Aorta (tissue), 5 donors: ENCODE data around the gene TRIM37. TPM values are rescaled to one million over a fixed set of nuclear protein-coding genes. Genes with fewer than 3 reads are reported as not detected.

Source experiments
- ATAC-seq: fragments of 200-7000 bp; cut with Tn5 transposase; one replicate; pipeline ENCODE4 v1.9.1; 2022; ENCODE audit warnings: moderate library complexity; ENCODE audit not compliant: low FRiP score
- DNase-seq, 2 donors: peaks; one replicate each; pipeline ENCODE4 v3.0.0-alpha.2; 2020
- H3K27ac ChIP-seq, 2 donors: one replicate each; pipeline ENCODE4 v1.5.1; 2013; ENCODE audit warnings: low read length in 2 of 2, mild to moderate bottlenecking in 2 of 2, moderate library complexity in 2 of 2, control low read depth in 1 of 2, inconsistent platforms in 1 of 2, low read depth in 1 of 2
- H3K27me3 ChIP-seq, 2 donors: one replicate each; pipeline ENCODE4 v1.6.1; 2013; ENCODE audit warnings: control low read depth in 1 of 2, low read length in 1 of 2, mild to moderate bottlenecking in 1 of 2, moderate library complexity in 1 of 2; ENCODE audit not compliant: insufficient read depth in 2 of 2, control insufficient read depth in 1 of 2
- H3K36me3 ChIP-seq, 2 donors: one replicate each; pipeline ENCODE4 v1.6.1; 2013; ENCODE audit warnings: control low read depth in 1 of 2, low read length in 1 of 2, mild to moderate bottlenecking in 1 of 2; ENCODE audit not compliant: insufficient read depth in 2 of 2, control insufficient read depth in 1 of 2
- H3K4me1 ChIP-seq, 2 donors: one replicate each; pipeline ENCODE4 v1.6.1; 2013; ENCODE audit warnings: low read length in 2 of 2, control low read depth in 1 of 2, mild to moderate bottlenecking in 1 of 2, moderate library complexity in 1 of 2; ENCODE audit not compliant: insufficient read depth in 2 of 2, control insufficient read depth in 1 of 2
- H3K4me3 ChIP-seq, 2 donors: one replicate each; pipeline ENCODE4 v1.5.1; 2013; ENCODE audit warnings: low read length in 2 of 2, control low read depth in 1 of 2, mild to moderate bottlenecking in 1 of 2
- H3K9me3 ChIP-seq: one replicate; pipeline ENCODE4 v1.6.1; 2013; ENCODE audit warnings: mild to moderate bottlenecking, low read length; ENCODE audit not compliant: control insufficient read depth
- WGBS, 2 donors: extraction: QIAGEN DNeasy Blood & Tissue Kit; methylation state at CpG; one replicate each; pipeline ENCODE4 v1.1.7; 2013; 5-methylcytosine and 5-hydroxymethylcytosine counted together
- intact Hi-C, 2 donors: fragments of 100-400 bp; cut with DNase I; formaldehyde crosslinking; loops; one replicate each; pipeline versions ENCODE4 v1.14.2 to v1.15.0; 2022
- polyA plus RNA-seq, 2 donors: library from polyadenylated mRNA; stranded (reverse); fragments of 200-250 nt; gene quantifications; one replicate each; pipeline ENCODE4 v1.2.3, GENCODE V29; 2013
- total RNA-seq, 2 donors: library from RNA; stranded (reverse); fragmentation: NEBNext Ultra II Directional; extraction: Animal tissue kit (Norgen Biotek cat#: 25700); gene quantifications; one replicate each; pipeline ENCODE4 v1.2.1, GENCODE V29; 2021
- donor health status: healthy with polysubstance abuse.
- donor health status: Bipolar disorder and iron deficiency.
- donor health status: DM: no; HTN: no; CAD: no.
- donor health status: DM: no; HTN: no; CAD: no.
- donor health status: DM: yes; HTN: yes; CAD: no.

Gene TRIM37
- total and polyA plus RNA-seq, 4 donors, result 7.9 to 23.8 (median 14.2) TPM

- H3K36me3 ChIP-seq, result no peaks in the 10 kb centered on the region
- no peaks in the 10 kb centered on the region for H3K9me3 ChIP-seq
- intact Hi-C loops, result no loop called here
- no peaks in the 10 kb centered on the region for H3K27me3 ChIP-seq
- WGBS, 2 donors, result 95% methylated on average over 6 of the region's 6 CpGs
- no peak overlapping the region for H3K27ac ChIP-seq
- ATAC-seq, result no peak
- DNase-seq, result no peak
- H3K4me3 ChIP-seq, result no peak overlapping the region
- no peaks in the 10 kb centered on the region for H3K4me1 ChIP-seq
Observed at GRCh38 chr17:59124665-59125064, 18.0 kb upstream of the TRIM37 start.

GRCh38 chr17:59121901-59122480 is 15.3 kb upstream of the TRIM37 start:
- WGBS, 2 donors, result 96 to 97% methylated on average over 9 of the region's 9 CpGs
- no peak for ATAC-seq
- no peaks in the 10 kb centered on the region for H3K4me1 ChIP-seq
- no peaks in the 10 kb centered on the region for H3K9me3 ChIP-seq
- intact Hi-C loops, result no loop called here
- no peak for DNase-seq
- no peak overlapping the region for H3K27ac ChIP-seq
- H3K36me3 ChIP-seq, result no peaks in the 10 kb centered on the region
- H3K27me3 ChIP-seq, result no peaks in the 10 kb centered on the region
- no peak overlapping the region for H3K4me3 ChIP-seq

- Histone ChIP-seq H3K9me3 (no peaks in the 10 kb centered on the region), H3K27me3 (no peaks in the 10 kb centered on the region), H3K4me3 (no peak overlapping the region), H3K27ac (no peak overlapping the region), H3K36me3 (no peaks in the 10 kb centered on the region), H3K4me1 (no peaks in the 10 kb centered on the region)
- intact Hi-C loops, result no loop called here
- 93 to 95% methylated on average over 9 of the region's 9 CpGs for WGBS, 2 donors
- ATAC-seq, result no peak
- DNase-seq, result no peak
Observed at GRCh38 chr17:59115474-59115873, 8.8 kb upstream of the TRIM37 start.

GRCh38 chr17:59111539-59111938 is 4.9 kb upstream of the TRIM37 start:
- no peaks in the 10 kb centered on the region for H3K27me3 ChIP-seq
- 80 to 81% methylated on average over 3 of the region's 3 CpGs for WGBS, 2 donors
- no peak overlapping the region for H3K4me3 ChIP-seq
- DNase-seq (no peak), ATAC-seq (no peak)
- H3K9me3 ChIP-seq, result no peaks in the 10 kb centered on the region
- no peaks in the 10 kb centered on the region for H3K36me3 ChIP-seq
- no peaks in the 10 kb centered on the region for H3K4me1 ChIP-seq
- H3K27ac ChIP-seq, result no peak overlapping the region
- intact Hi-C loops, result no loop called here

GRCh38 chr17:59110973-59111372 is 4.3 kb upstream of the TRIM37 start:
- Histone ChIP-seq H3K4me3 (no peak overlapping the region), H3K36me3 (no peaks in the 10 kb centered on the region), H3K4me1 (no peaks in the 10 kb centered on the region), H3K9me3 (no peaks in the 10 kb centered on the region), H3K27me3 (no peaks in the 10 kb centered on the region), H3K27ac (no peak overlapping the region)
- DNase-seq (no peak), ATAC-seq (no peak)
- intact Hi-C loops, result no loop called here

GRCh38 chr17:59108400-59109102 is 1.9 kb upstream of the TRIM37 start:
- intact Hi-C loops, result loop anchor here in 1 of 2 donors (5.0 kb wide), 1 partner anchor 49 kb away; the partner anchor contains the start of genes PRR11 and SKA2
- DNase-seq (no peak), ATAC-seq (no peak)
- H3K36me3 ChIP-seq, result no peaks in the 10 kb centered on the region
- no peak overlapping the region for H3K4me3 ChIP-seq
- H3K27me3 ChIP-seq, result no peaks in the 10 kb centered on the region
- 39 to 51% methylated on average over 7 of the region's 7 CpGs for WGBS, 2 donors
- no peaks in the 10 kb centered on the region for H3K9me3 ChIP-seq
- H3K27ac ChIP-seq, result no peak overlapping the region
- H3K4me1 ChIP-seq, result no peaks in the 10 kb centered on the region

GRCh38 chr17:59107306-59107670 is 608 bp upstream of the TRIM37 start:
- Histone ChIP-seq H3K4me3 (peak overlapping the region; percentile 36 to 43), H3K27ac (peak overlapping the region in 1 of 2 donors; percentile 24), H3K36me3 (no peaks in the 10 kb centered on the region), H3K9me3 (no peaks in the 10 kb centered on the region), H3K4me1 (no peaks in the 10 kb centered on the region), H3K27me3 (no peaks in the 10 kb centered on the region)
- intact Hi-C loops, result loop anchor here in 1 of 2 donors (2.0 to 5.0 kb wide), 2 partner anchors 50 to 588 kb away; partner anchors contain the start of genes PRR11 and SKA2
- 1 to 3% methylated on average over 10 of the region's 10 CpGs for WGBS, 2 donors
- no peak for DNase-seq
- peak; percentile 5 for ATAC-seq

GRCh38 chr17:59105852-59106462 is 723 bp downstream of the TRIM37 start:
- intact Hi-C loops, result loop anchor here in 1 of 2 donors (2.0 to 5.0 kb wide), 2 partner anchors 51 to 587 kb away; partner anchors contain the start of genes PRR11 and SKA2
- DNase-seq (peak; percentile 74 to 90), ATAC-seq (peak; percentile 71)
- H3K4me1 ChIP-seq, result no peaks in the 10 kb centered on the region
- H3K27ac ChIP-seq, result peak overlapping the region in 1 of 2 donors; percentile 62
- no peaks in the 10 kb centered on the region for H3K27me3 ChIP-seq
- H3K4me3 ChIP-seq, result peak overlapping the region; percentile 59 to 60
- WGBS, 2 donors, result 0 to 1% methylated on average over 18 of the region's 18 CpGs
- no peaks in the 10 kb centered on the region for H3K9me3 ChIP-seq
- H3K36me3 ChIP-seq, result no peaks in the 10 kb centered on the region

- no peaks in the 10 kb centered on the region for H3K9me3 ChIP-seq
- ATAC-seq (no peak), DNase-seq (no peak)
- H3K27me3 ChIP-seq, result no peaks in the 10 kb centered on the region
- intact Hi-C loops, result no loop called here
- H3K4me3 ChIP-seq, result no peak overlapping the region
- WGBS, 2 donors, result 93 to 100% methylated on average over 1 of the region's 1 CpG
- H3K4me1 ChIP-seq, result no peaks in the 10 kb centered on the region
- no peaks in the 10 kb centered on the region for H3K36me3 ChIP-seq
- no peak overlapping the region for H3K27ac ChIP-seq
Observed at GRCh38 chr17:59101178-59101577, 5.5 kb downstream of the TRIM37 start.
